Breast epithelium (tissue), 3 donors: ENCODE results near the gene MAP2K6.

ENCODE experiments used
- POLR2A ChIP-seq: fragments of 450-650 bp; IDR thresholded peaks from one replicate; pipeline ENCODE4 v1.6.1; 2016; ENCODE audit warnings: antibody characterized with exemption, mild to moderate bottlenecking, moderate library complexity
- TF ChIP-seq, protein P1 (sequence below), 3 donors: fragments of 450-650 bp; IDR thresholded peaks; one replicate each; pipeline ENCODE4 v1.5.1; 2016 to 2017; ENCODE audit warnings: antibody characterized with exemption in 3 of 3, mild to moderate bottlenecking in 3 of 3, moderate library complexity in 3 of 3

GRCh38 chr17:69445132-69445531, 30.6 kb downstream of the MAP2K6 start:
- TF ChIP-seq POLR2A: no peak
- TF ChIP-seq, protein P1, sequence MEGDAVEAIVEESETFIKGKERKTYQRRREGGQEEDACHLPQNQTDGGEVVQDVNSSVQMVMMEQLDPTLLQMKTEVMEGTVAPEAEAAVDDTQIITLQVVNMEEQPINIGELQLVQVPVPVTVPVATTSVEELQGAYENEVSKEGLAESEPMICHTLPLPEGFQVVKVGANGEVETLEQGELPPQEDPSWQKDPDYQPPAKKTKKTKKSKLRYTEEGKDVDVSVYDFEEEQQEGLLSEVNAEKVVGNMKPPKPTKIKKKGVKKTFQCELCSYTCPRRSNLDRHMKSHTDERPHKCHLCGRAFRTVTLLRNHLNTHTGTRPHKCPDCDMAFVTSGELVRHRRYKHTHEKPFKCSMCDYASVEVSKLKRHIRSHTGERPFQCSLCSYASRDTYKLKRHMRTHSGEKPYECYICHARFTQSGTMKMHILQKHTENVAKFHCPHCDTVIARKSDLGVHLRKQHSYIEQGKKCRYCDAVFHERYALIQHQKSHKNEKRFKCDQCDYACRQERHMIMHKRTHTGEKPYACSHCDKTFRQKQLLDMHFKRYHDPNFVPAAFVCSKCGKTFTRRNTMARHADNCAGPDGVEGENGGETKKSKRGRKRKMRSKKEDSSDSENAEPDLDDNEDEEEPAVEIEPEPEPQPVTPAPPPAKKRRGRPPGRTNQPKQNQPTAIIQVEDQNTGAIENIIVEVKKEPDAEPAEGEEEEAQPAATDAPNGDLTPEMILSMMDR (IDR thresholded peaks at IDR 0.05): no peak
